Adrenal gland (tissue), 5 donors: ENCODE results near the gene DLGAP1.

Experiments used
- POLR2A ChIP-seq, 2 donors: fragments of 450-650 bp; IDR thresholded peaks; one replicate each; pipeline ENCODE4 v1.6.1; 2017; ENCODE audit warnings: antibody characterized with exemption in 2 of 2, mild to moderate bottlenecking in 2 of 2, moderate library complexity in 1 of 2
- TF ChIP-seq, protein P1 (sequence below), 6 experiments: fragments of 450-650 bp in 4 of 6; fragments of 200-600 bp in 2 of 6; sonication (generic) in 1 of 6; IDR thresholded peaks; 1 replicate in 5 of 6; 2 replicates in 1 of 6; pipeline versions ENCODE4 v1.5.1 to v1.8.0; 2016 to 2021; ENCODE audit warnings: antibody characterized with exemption in 6 of 6, mild to moderate bottlenecking in 2 of 6, moderate library complexity in 1 of 6
- donor health status: DM: no; HTN: no; CAD: no.

DNA sequence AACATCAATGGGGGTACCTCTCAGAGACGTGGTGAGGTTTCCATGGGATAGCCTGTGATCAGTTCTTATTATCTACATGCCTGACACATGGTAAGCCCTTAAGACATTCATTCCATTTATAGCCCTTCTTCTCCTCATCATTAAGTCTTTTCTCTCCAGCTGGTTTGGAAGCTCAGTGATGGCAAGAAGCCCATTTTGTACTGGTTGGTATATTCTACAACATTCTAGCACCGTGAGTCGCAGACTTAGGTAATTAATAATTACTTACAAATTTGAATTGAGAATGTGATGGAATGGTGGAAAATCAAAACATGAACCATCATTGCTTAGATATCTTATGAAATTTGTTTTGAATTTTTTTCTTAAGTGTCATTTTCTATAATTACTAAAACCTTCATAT, 472.6 kb downstream of the DLGAP1 start:
- TF ChIP-seq, protein P1, sequence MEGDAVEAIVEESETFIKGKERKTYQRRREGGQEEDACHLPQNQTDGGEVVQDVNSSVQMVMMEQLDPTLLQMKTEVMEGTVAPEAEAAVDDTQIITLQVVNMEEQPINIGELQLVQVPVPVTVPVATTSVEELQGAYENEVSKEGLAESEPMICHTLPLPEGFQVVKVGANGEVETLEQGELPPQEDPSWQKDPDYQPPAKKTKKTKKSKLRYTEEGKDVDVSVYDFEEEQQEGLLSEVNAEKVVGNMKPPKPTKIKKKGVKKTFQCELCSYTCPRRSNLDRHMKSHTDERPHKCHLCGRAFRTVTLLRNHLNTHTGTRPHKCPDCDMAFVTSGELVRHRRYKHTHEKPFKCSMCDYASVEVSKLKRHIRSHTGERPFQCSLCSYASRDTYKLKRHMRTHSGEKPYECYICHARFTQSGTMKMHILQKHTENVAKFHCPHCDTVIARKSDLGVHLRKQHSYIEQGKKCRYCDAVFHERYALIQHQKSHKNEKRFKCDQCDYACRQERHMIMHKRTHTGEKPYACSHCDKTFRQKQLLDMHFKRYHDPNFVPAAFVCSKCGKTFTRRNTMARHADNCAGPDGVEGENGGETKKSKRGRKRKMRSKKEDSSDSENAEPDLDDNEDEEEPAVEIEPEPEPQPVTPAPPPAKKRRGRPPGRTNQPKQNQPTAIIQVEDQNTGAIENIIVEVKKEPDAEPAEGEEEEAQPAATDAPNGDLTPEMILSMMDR (IDR thresholded peaks at IDR 0.05): no peak
- no peak for TF ChIP-seq POLR2A (IDR thresholded peaks at IDR 0.05)
